Glutamatergic neuron (in vitro differentiated cells): ENCODE data around the gene FGF3. TPM values are rescaled to one million over a fixed set of nuclear protein-coding genes. Genes with fewer than 3 reads are reported as not detected.

Source experiments
- DNase-seq: peaks from one replicate; pipeline ENCODE4 v3.0.0; 2022
- H3K27ac Mint-ChIP-seq: one replicate; pipeline ENCODE4 v1.8.0; 2020; ENCODE audit warnings: mild to moderate bottlenecking, mixed read lengths, inconsistent platforms; ENCODE audit not compliant: unreplicated experiment
- H3K27me3 Mint-ChIP-seq: one replicate; pipeline ENCODE4 v1.8.0; 2020; ENCODE audit warnings: mild to moderate bottlenecking, moderate library complexity, mixed read lengths, inconsistent platforms; ENCODE audit not compliant: unreplicated experiment
- H3K36me3 Mint-ChIP-seq: one replicate; pipeline ENCODE4 v1.8.0; 2020; ENCODE audit warnings: mild to moderate bottlenecking, mixed read lengths, inconsistent platforms; ENCODE audit not compliant: unreplicated experiment
- H3K4me1 Mint-ChIP-seq: one replicate; pipeline ENCODE4 v1.8.0; 2020; ENCODE audit warnings: mild to moderate bottlenecking, low read depth, mixed read lengths, inconsistent platforms; ENCODE audit not compliant: unreplicated experiment
- H3K4me3 Mint-ChIP-seq: one replicate; pipeline ENCODE4 v1.8.0; 2020; ENCODE audit warnings: mild to moderate bottlenecking, mixed read lengths, inconsistent platforms; ENCODE audit not compliant: unreplicated experiment
- H3K9me3 Mint-ChIP-seq: one replicate; pipeline ENCODE4 v1.8.0; 2020; ENCODE audit warnings: mild to moderate bottlenecking, moderate library complexity, mixed read lengths, inconsistent platforms; ENCODE audit not compliant: unreplicated experiment
- CTCF ChIP-seq: fragments of 200-600 bp; sonication (generic); IDR thresholded peaks from one replicate; pipeline ENCODE4 v1.5.0; 2021; ENCODE audit not compliant: partially characterized antibody, unreplicated experiment
- total RNA-seq: library from RNA; stranded (reverse); fragmentation: NEBNext Ultra II Directional; extraction: Animal tissue kit (Norgen Biotek cat#: 25700); gene quantifications from one replicate; pipeline ENCODE4 v1.2.1, GENCODE V29; 2021; ENCODE audit not compliant: unreplicated experiment

The FGF3 gene
- total RNA-seq, 1 donor from 2014 or later = not detected

GRCh38 chr11:69830086-69830485, 10.9 kb upstream of the FGF3 start:
- Mint-ChIP-seq H3K27me3 (peaks cover 4% of the 10 kb centered on the region), H3K9me3 (no peaks in the 10 kb centered on the region), H3K4me1 (no peaks in the 10 kb centered on the region), H3K27ac (no peak overlapping the region), H3K36me3 (peaks cover 5% of the 10 kb centered on the region), H3K4me3 (no peak overlapping the region)
- DNase-seq = no peak
- no peak for TF ChIP-seq CTCF

- no peak for DNase-seq
- peaks cover 5% of the 10 kb centered on the region for H3K36me3 Mint-ChIP-seq
- no peak overlapping the region for H3K4me3 Mint-ChIP-seq
- no peaks in the 10 kb centered on the region for H3K4me1 Mint-ChIP-seq
- TF ChIP-seq CTCF = no peak
- H3K27me3 Mint-ChIP-seq = peaks cover 11% of the 10 kb centered on the region
- no peaks in the 10 kb centered on the region for H3K9me3 Mint-ChIP-seq
- no peak overlapping the region for H3K27ac Mint-ChIP-seq
Measured at GRCh38 chr11:69828971-69829344, 9.7 kb upstream of the FGF3 start.

- Mint-ChIP-seq H3K4me3 (no peak overlapping the region), H3K27ac (no peak overlapping the region), H3K27me3 (peaks cover 12% of the 10 kb centered on the region), H3K4me1 (no peaks in the 10 kb centered on the region), H3K9me3 (no peaks in the 10 kb centered on the region), H3K36me3 (peaks cover 5% of the 10 kb centered on the region)
- no peak for DNase-seq
- TF ChIP-seq CTCF = no peak
Measured at GRCh38 chr11:69828276-69828970, 9.2 kb upstream of the FGF3 start.

- Mint-ChIP-seq H3K9me3 (no peaks in the 10 kb centered on the region), H3K36me3 (peaks cover 5% of the 10 kb centered on the region), H3K4me3 (no peak overlapping the region), H3K4me1 (no peaks in the 10 kb centered on the region), H3K27ac (no peak overlapping the region), H3K27me3 (peaks cover 8% of the 10 kb centered on the region)
- TF ChIP-seq CTCF = no peak
- no peak for DNase-seq
Measured at GRCh38 chr11:69826773-69827172, 7.6 kb upstream of the FGF3 start.

- no peak for TF ChIP-seq CTCF
- no peak overlapping the region for H3K27ac Mint-ChIP-seq
- H3K27me3 Mint-ChIP-seq = peaks cover 11% of the 10 kb centered on the region
- peaks cover 5% of the 10 kb centered on the region for H3K36me3 Mint-ChIP-seq
- H3K4me1 Mint-ChIP-seq = no peaks in the 10 kb centered on the region
- no peak for DNase-seq
- no peaks in the 10 kb centered on the region for H3K9me3 Mint-ChIP-seq
- no peak overlapping the region for H3K4me3 Mint-ChIP-seq
Measured at GRCh38 chr11:69825941-69826340, 6.7 kb upstream of the FGF3 start.
